ENCODE measurements around the gene GNAQ.

DNA sequence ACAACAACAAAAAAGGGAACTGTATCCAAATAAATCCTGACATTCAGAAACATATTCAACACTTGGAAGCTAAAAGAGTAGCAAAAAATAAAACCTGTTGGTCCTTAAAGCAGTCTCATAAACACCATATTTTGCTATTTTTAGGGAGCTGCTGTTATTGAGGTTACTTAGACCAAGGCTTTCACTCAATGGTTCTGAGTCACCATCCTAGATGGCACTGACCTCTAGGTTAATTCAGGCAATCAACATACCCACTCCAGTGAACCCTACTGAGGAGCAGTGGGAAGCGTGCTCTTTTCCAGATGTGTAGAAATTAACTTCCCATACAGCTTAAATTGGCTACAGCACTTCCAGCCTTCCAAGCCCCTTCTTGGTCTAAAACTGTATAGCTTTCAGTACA, 5.2 kb downstream of the GNAQ start:
- TF ChIP-seq, protein P1, sequence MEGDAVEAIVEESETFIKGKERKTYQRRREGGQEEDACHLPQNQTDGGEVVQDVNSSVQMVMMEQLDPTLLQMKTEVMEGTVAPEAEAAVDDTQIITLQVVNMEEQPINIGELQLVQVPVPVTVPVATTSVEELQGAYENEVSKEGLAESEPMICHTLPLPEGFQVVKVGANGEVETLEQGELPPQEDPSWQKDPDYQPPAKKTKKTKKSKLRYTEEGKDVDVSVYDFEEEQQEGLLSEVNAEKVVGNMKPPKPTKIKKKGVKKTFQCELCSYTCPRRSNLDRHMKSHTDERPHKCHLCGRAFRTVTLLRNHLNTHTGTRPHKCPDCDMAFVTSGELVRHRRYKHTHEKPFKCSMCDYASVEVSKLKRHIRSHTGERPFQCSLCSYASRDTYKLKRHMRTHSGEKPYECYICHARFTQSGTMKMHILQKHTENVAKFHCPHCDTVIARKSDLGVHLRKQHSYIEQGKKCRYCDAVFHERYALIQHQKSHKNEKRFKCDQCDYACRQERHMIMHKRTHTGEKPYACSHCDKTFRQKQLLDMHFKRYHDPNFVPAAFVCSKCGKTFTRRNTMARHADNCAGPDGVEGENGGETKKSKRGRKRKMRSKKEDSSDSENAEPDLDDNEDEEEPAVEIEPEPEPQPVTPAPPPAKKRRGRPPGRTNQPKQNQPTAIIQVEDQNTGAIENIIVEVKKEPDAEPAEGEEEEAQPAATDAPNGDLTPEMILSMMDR (conservative IDR thresholded peaks at IDR 0.05 in 1 of 2, IDR thresholded peaks at IDR 0.05 in 1 of 2; ENCODE audit: extremely low read depth in 1 of 2, insufficient read depth in 1 of 2, low read depth in 1 of 2, low read length in 2 of 2), result no peak
- TF ChIP-seq EZH2 (IDR thresholded peaks at IDR 0.05; ENCODE audit: borderline replicate concordance, low read length), result no peak
